ENCODE data around the gene ARL13B. TPM values are rescaled to one million over a fixed set of nuclear protein-coding genes. Genes with fewer than 3 reads are reported as not detected.

The ARL13B gene
- polyA plus RNA-seq, 1 of the 3 experiments (the other 2 are of a cell fraction) = 4.9 TPM

GRCh38 chr3:94098452-94098851 lies 118.5 kb downstream of the ARL13B start:
- Histone ChIP-seq H3K9ac (no peak overlapping the region), H3K4me1 (ENCODE audit: control insufficient read depth in 1 of 2, insufficient read depth in 2 of 2, low read depth in 1 of 2, low read length in 1 of 2) (no peaks in the 10 kb centered on the region; a peak in 1 of 4 replicates), H3K27me3 (ENCODE audit: insufficient read depth) (no peaks in the 10 kb centered on the region), H4K20me1 (ENCODE audit: insufficient read depth) (no peaks in the 10 kb centered on the region), H3K9me3 (no peaks in the 10 kb centered on the region), H2AFZ (ENCODE audit: low read depth) (no peak overlapping the region), H3K4me2 (no peak overlapping the region), H3K9me2 (no peaks in the 10 kb centered on the region), H3K36me3 (replicated peaks in 1 of 2; ENCODE audit: control insufficient read depth in 1 of 2, insufficient read depth in 2 of 2, low read length in 1 of 2) (peaks cover 41 to 46% of the 10 kb centered on the region in 2 experiments), H3K79me2 (ENCODE audit: insufficient read depth) (no peaks in the 10 kb centered on the region), H3K4me3 (ENCODE audit: low read depth in 2 of 2, low read length in 1 of 2) (no peak overlapping the region), H3K27ac (ENCODE audit: low read depth in 2 of 2, low read length in 1 of 2) (no peak overlapping the region), H3F3A (replicated peaks; ENCODE audit: insufficient read depth) (no peaks in the 10 kb centered on the region)
- DNase-seq = no peak
- ChIA-PET CTCF (interaction anchor here (1.2 to 1.6 kb wide), 2 partner anchors 17 to 29 kb away, joined by 6 to 7 read pairs; no protein-coding TSS in a partner anchor), POLR2A (no interaction called here)
- 93% methylated on average over 3 of the region's 3 CpGs for WGBS (ENCODE audit: low lambda C conversion rate)
- no peak for TF ChIP-seq CHD2 (IDR thresholded peaks at IDR 0.05; ENCODE audit: low read length, partially characterized antibody)
- TF ChIP-seq TEAD4 (IDR thresholded peaks at IDR 0.05; ENCODE audit: borderline replicate concordance, insufficient read depth) = no peak
- no peak for TF ChIP-seq TAF1 (IDR thresholded peaks at IDR 0.05; ENCODE audit: borderline replicate concordance, low read depth, low read length)
- TF ChIP-seq, protein P1, sequence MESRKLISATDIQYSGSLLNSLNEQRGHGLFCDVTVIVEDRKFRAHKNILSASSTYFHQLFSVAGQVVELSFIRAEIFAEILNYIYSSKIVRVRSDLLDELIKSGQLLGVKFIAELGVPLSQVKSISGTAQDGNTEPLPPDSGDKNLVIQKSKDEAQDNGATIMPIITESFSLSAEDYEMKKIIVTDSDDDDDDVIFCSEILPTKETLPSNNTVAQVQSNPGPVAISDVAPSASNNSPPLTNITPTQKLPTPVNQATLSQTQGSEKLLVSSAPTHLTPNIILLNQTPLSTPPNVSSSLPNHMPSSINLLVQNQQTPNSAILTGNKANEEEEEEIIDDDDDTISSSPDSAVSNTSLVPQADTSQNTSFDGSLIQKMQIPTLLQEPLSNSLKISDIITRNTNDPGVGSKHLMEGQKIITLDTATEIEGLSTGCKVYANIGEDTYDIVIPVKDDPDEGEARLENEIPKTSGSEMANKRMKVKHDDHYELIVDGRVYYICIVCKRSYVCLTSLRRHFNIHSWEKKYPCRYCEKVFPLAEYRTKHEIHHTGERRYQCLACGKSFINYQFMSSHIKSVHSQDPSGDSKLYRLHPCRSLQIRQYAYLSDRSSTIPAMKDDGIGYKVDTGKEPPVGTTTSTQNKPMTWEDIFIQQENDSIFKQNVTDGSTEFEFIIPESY (IDR thresholded peaks at IDR 0.05; ENCODE audit: borderline replicate concordance, low read depth) = no peak
- no peak for TF ChIP-seq JUND (IDR thresholded peaks at IDR 0.05)
- no peak for TF ChIP-seq SMC3 (IDR thresholded peaks at IDR 0.05; ENCODE audit: low read depth, low read length)
- no peak for TF ChIP-seq YY1 (IDR thresholded peaks at IDR 0.05; ENCODE audit: low read depth)
- no peak for TF ChIP-seq ELF1 (IDR thresholded peaks at IDR 0.05)
- TF ChIP-seq, protein P2, sequence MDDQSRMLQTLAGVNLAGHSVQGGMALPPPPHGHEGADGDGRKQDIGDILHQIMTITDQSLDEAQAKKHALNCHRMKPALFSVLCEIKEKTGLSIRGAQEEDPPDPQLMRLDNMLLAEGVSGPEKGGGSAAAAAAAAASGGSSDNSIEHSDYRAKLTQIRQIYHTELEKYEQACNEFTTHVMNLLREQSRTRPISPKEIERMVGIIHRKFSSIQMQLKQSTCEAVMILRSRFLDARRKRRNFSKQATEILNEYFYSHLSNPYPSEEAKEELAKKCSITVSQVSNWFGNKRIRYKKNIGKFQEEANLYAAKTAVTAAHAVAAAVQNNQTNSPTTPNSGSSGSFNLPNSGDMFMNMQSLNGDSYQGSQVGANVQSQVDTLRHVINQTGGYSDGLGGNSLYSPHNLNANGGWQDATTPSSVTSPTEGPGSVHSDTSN (IDR thresholded peaks at IDR 0.05) = no peak
- no peak for TF ChIP-seq POLR2AphosphoS5 (IDR thresholded peaks at IDR 0.05; ENCODE audit: low read depth, low read length)
- no peak for TF ChIP-seq NRF1 (IDR thresholded peaks at IDR 0.05; ENCODE audit: low read depth, low read length)
- TF ChIP-seq TCF12 (IDR thresholded peaks at IDR 0.05) = no peak
- no peak for TF ChIP-seq IRF3 (IDR thresholded peaks at IDR 0.05; ENCODE audit: low read depth, low read length)
- TF ChIP-seq FOXJ3 (CRISPR knock-in tag; IDR thresholded peaks at IDR 0.05) = no peak
- TF ChIP-seq, protein P3, sequence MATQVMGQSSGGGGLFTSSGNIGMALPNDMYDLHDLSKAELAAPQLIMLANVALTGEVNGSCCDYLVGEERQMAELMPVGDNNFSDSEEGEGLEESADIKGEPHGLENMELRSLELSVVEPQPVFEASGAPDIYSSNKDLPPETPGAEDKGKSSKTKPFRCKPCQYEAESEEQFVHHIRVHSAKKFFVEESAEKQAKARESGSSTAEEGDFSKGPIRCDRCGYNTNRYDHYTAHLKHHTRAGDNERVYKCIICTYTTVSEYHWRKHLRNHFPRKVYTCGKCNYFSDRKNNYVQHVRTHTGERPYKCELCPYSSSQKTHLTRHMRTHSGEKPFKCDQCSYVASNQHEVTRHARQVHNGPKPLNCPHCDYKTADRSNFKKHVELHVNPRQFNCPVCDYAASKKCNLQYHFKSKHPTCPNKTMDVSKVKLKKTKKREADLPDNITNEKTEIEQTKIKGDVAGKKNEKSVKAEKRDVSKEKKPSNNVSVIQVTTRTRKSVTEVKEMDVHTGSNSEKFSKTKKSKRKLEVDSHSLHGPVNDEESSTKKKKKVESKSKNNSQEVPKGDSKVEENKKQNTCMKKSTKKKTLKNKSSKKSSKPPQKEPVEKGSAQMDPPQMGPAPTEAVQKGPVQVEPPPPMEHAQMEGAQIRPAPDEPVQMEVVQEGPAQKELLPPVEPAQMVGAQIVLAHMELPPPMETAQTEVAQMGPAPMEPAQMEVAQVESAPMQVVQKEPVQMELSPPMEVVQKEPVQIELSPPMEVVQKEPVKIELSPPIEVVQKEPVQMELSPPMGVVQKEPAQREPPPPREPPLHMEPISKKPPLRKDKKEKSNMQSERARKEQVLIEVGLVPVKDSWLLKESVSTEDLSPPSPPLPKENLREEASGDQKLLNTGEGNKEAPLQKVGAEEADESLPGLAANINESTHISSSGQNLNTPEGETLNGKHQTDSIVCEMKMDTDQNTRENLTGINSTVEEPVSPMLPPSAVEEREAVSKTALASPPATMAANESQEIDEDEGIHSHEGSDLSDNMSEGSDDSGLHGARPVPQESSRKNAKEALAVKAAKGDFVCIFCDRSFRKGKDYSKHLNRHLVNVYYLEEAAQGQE (IDR thresholded peaks at IDR 0.05; ENCODE audit: low read depth, low read length) = no peak
- TF ChIP-seq RCOR1 (IDR thresholded peaks at IDR 0.05; ENCODE audit: low read length) = no peak
- no peak for TF ChIP-seq MEF2A (IDR thresholded peaks at IDR 0.05; ENCODE audit: borderline replicate concordance, low read depth)
- TF ChIP-seq, protein P4, sequence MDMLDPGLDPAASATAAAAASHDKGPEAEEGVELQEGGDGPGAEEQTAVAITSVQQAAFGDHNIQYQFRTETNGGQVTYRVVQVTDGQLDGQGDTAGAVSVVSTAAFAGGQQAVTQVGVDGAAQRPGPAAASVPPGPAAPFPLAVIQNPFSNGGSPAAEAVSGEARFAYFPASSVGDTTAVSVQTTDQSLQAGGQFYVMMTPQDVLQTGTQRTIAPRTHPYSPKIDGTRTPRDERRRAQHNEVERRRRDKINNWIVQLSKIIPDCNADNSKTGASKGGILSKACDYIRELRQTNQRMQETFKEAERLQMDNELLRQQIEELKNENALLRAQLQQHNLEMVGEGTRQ (IDR thresholded peaks at IDR 0.05; ENCODE audit: borderline replicate concordance, low read depth, low read length) = no peak

All from SK-N-SH (cell line).